GM23248 (cell line): Measurements from ENCODE around the gene RTN4RL1. TPM values are rescaled to one million over a fixed set of nuclear protein-coding genes. Genes with fewer than 3 reads are reported as not detected.

Experiments used
- DNase-seq: peaks from one replicate; pipeline ENCODE4 v3.0.0-alpha.2; 2015
- H2AFZ ChIP-seq: fragments of 200-600 bp; sonication (generic); 2 replicates; pipeline ENCODE4 v1.6.1; 2016; ENCODE audit warnings: antibody characterized with exemption
- H3F3A ChIP-seq: fragments of 200-600 bp; sonication (generic); 2 replicates; pipeline ENCODE4 v1.6.1; 2016; ENCODE audit warnings: mild to moderate bottlenecking, antibody characterized with exemption, mixed run types; ENCODE audit not compliant: insufficient read depth
- H3K27ac ChIP-seq: fragments of 200-600 bp; sonication (generic); 2 replicates; pipeline ENCODE4 v1.5.1; 2016; ENCODE audit warnings: mild to moderate bottlenecking
- H3K27me3 ChIP-seq: fragments of 200-600 bp; sonication (generic); replicated peaks from 2 replicates; pipeline ENCODE4 v1.6.1; 2016; ENCODE audit warnings: mild to moderate bottlenecking; ENCODE audit not compliant: insufficient read depth
- H3K36me3 ChIP-seq: fragments of 200-600 bp; sonication (generic); 2 replicates; pipeline ENCODE4 v1.6.1; 2016; ENCODE audit warnings: low read depth, mild to moderate bottlenecking
- H3K4me1 ChIP-seq: fragments of 200-600 bp; sonication (generic); 2 replicates; pipeline ENCODE4 v1.6.1; 2016; ENCODE audit warnings: mild to moderate bottlenecking; ENCODE audit not compliant: insufficient read depth
- H3K4me2 ChIP-seq: fragments of 200-600 bp; sonication (generic); one replicate; pipeline ENCODE4 v1.6.1; 2016; ENCODE audit warnings: mild to moderate bottlenecking; ENCODE audit not compliant: unreplicated experiment
- H3K4me3 ChIP-seq: fragments of 200-600 bp; sonication (generic); 2 replicates; pipeline ENCODE4 v1.5.1; 2016; ENCODE audit warnings: mild to moderate bottlenecking
- H3K79me2 ChIP-seq: fragments of 200-600 bp; sonication (generic); 2 replicates; pipeline ENCODE4 v1.6.1; 2016; ENCODE audit warnings: mild to moderate bottlenecking; ENCODE audit not compliant: insufficient read depth
- H3K9ac ChIP-seq: fragments of 200-600 bp; sonication (generic); 2 replicates; pipeline ENCODE4 v1.6.1; 2016; ENCODE audit warnings: mild to moderate bottlenecking
- H3K9me2 ChIP-seq: fragments of 200-600 bp; sonication (generic); 2 replicates; pipeline ENCODE4 v1.6.1; 2016; ENCODE audit warnings: mixed run types, mild to moderate bottlenecking, moderate library complexity; ENCODE audit not compliant: insufficient read depth
- H3K9me3 ChIP-seq: fragments of 200-600 bp; sonication (generic); one replicate; pipeline ENCODE4 v1.6.1; 2017; ENCODE audit warnings: low read depth
- H4K20me1 ChIP-seq: fragments of 200-600 bp; sonication (generic); 2 replicates; pipeline ENCODE4 v1.6.0; 2016; ENCODE audit not compliant: insufficient read depth
- EZH2 ChIP-seq: fragments of 200-600 bp; sonication (generic); IDR thresholded peaks from 2 replicates; pipeline ENCODE4 v1.6.1; 2018; ENCODE audit warnings: antibody characterized with exemption, mild to moderate bottlenecking; ENCODE audit not compliant: insufficient read depth, poor library complexity, severe bottlenecking
- EZH2phosphoT487 ChIP-seq: fragments of 200-600 bp; sonication (generic); IDR thresholded peaks from 2 replicates; pipeline ENCODE4 v1.6.1; 2018; ENCODE audit warnings: antibody characterized with exemption, moderate library complexity, mild to moderate bottlenecking, low read depth; ENCODE audit not compliant: insufficient read depth
- WGBS, 2 experiments: methylation state at CpG; one replicate each; pipeline ENCODE4 v1.1.6; 2015 to 2017; ENCODE audit warnings: low lambda C conversion rate in 2 of 2, low coverage in 1 of 2; ENCODE audit errors: missing lambda C conversion rate in 2 of 2; 5-methylcytosine and 5-hydroxymethylcytosine counted together
- in situ Hi-C: fragments of 300-500 bp; cut with MboI; formaldehyde crosslinking; loops from 2 replicates; pipeline ENCODE4 v1.15.0; 2020
- polyA plus RNA-seq: library from polyadenylated mRNA; unstranded; fragments of >200 nt; fragmentation: Nextera tagmentation; extraction: Ambion mirVana; gene quantifications from 2 replicates; pipeline ENCODE4 v1.2.1, GENCODE V29; 2016
- total RNA-seq: library from RNA; depleted of rRNA; stranded (reverse); fragments of >200 nt; shearing (Covaris generic); gene quantifications from 2 replicates; pipeline ENCODE4 v1.2.3, GENCODE V29; 2014

RTN4RL1 gene
- total and polyA plus RNA-seq, 2 experiments from 2014 or later, result 0.22 TPM; not detected in 1

- no peak overlapping the region for H3K4me3 ChIP-seq
- no peak for TF ChIP-seq EZH2phosphoT487
- no peak for TF ChIP-seq EZH2
- no peak overlapping the region for H3K4me2 ChIP-seq
- H3K4me1 ChIP-seq, result no peaks in the 10 kb centered on the region
- in situ Hi-C loops, result no loop called here
- no peak for DNase-seq
- no peaks in the 10 kb centered on the region for H4K20me1 ChIP-seq
- H3K27me3 ChIP-seq, result no peaks in the 10 kb centered on the region; the same call in 1 of the 2 replicates
- WGBS, 2 experiments, result 68 to 72% methylated on average over 3 to 5 of the region's 5 CpGs
- no peaks in the 10 kb centered on the region for H3K9me3 ChIP-seq
- no peaks in the 10 kb centered on the region for H3K9me2 ChIP-seq
- H3K9ac ChIP-seq, result no peak overlapping the region
- no peak overlapping the region for H2AFZ ChIP-seq
- H3K79me2 ChIP-seq, result no peaks in the 10 kb centered on the region
- H3F3A ChIP-seq, result no peaks in the 10 kb centered on the region
- H3K36me3 ChIP-seq, result no peaks in the 10 kb centered on the region
- no peak overlapping the region for H3K27ac ChIP-seq
These were observed 55.4 kb downstream of the RTN4RL1 start for GRCh38 chr17:1969712-1970111.

GRCh38 chr17:1967213-1967612 lies 57.9 kb downstream of the RTN4RL1 start:
- Histone ChIP-seq H3K4me2 (no peak overlapping the region), H3K9ac (no peak overlapping the region), H3K4me3 (no peak overlapping the region), H3K9me2 (no peaks in the 10 kb centered on the region), H3F3A (no peaks in the 10 kb centered on the region), H3K9me3 (no peaks in the 10 kb centered on the region), H3K4me1 (no peaks in the 10 kb centered on the region), H2AFZ (no peak overlapping the region), H3K79me2 (no peaks in the 10 kb centered on the region), H4K20me1 (no peaks in the 10 kb centered on the region), H3K27me3 (no peaks in the 10 kb centered on the region; the same call in 1 of the 2 replicates), H3K27ac (no peak overlapping the region), H3K36me3 (no peaks in the 10 kb centered on the region)
- 73 to 76% methylated on average over 9 to 11 of the region's 11 CpGs for WGBS, 2 experiments
- TF ChIP-seq EZH2 (no peak), EZH2phosphoT487 (no peak)
- in situ Hi-C loops, result no loop called here
- DNase-seq, result no peak

GRCh38 chr17:1966274-1967086 lies 58.7 kb downstream of the RTN4RL1 start:
- no peak for DNase-seq
- H3F3A ChIP-seq, result no peaks in the 10 kb centered on the region
- no peak overlapping the region for H3K27ac ChIP-seq
- no peak overlapping the region for H3K9ac ChIP-seq
- no peak overlapping the region for H3K4me2 ChIP-seq
- no peaks in the 10 kb centered on the region for H3K36me3 ChIP-seq
- H3K4me3 ChIP-seq, result no peak overlapping the region
- no peaks in the 10 kb centered on the region for H3K9me3 ChIP-seq
- no peaks in the 10 kb centered on the region for H4K20me1 ChIP-seq
- H3K9me2 ChIP-seq, result no peaks in the 10 kb centered on the region
- no peaks in the 10 kb centered on the region for H3K4me1 ChIP-seq
- H3K79me2 ChIP-seq, result no peaks in the 10 kb centered on the region
- TF ChIP-seq EZH2 (no peak), EZH2phosphoT487 (no peak)
- in situ Hi-C loops, result no loop called here
- H2AFZ ChIP-seq, result no peak overlapping the region
- 70 to 74% methylated on average over 12 of the region's 12 CpGs for WGBS, 2 experiments
- H3K27me3 ChIP-seq, result no peaks in the 10 kb centered on the region; the same call in 1 of the 2 replicates

- Histone ChIP-seq H3K9me2 (no peaks in the 10 kb centered on the region), H3K27me3 (no peaks in the 10 kb centered on the region), H3K27ac (no peak overlapping the region), H4K20me1 (no peaks in the 10 kb centered on the region), H2AFZ (no peak overlapping the region), H3K9me3 (no peaks in the 10 kb centered on the region), H3K79me2 (no peaks in the 10 kb centered on the region), H3F3A (no peaks in the 10 kb centered on the region), H3K4me1 (no peaks in the 10 kb centered on the region), H3K4me2 (no peak overlapping the region), H3K4me3 (no peak overlapping the region), H3K9ac (no peak overlapping the region), H3K36me3 (no peaks in the 10 kb centered on the region)
- 73 to 78% methylated on average over 20 to 21 of the region's 21 CpGs for WGBS, 2 experiments
- in situ Hi-C loops, result no loop called here
- TF ChIP-seq EZH2 (no peak), EZH2phosphoT487 (no peak)
- no peak for DNase-seq
These were observed 59.4 kb downstream of the RTN4RL1 start for GRCh38 chr17:1965556-1966273.
